RKO (cell line): ENCODE results near the gene TROAP.
A peak's percentile ranks its signal among the peaks of the same experiment; 100 is the strongest.
"Not testable (repeated sequence)": the region's sequence is repeated elsewhere in the genome, so short reads cannot be mapped to it uniquely, and the experiment has no call there.

Experiments
- DNase-seq: peaks from one replicate; pipeline ENCODE4 v3.0.0-alpha.2; 2016; ENCODE audit warnings: low spot score

Gene TROAP

DNA sequence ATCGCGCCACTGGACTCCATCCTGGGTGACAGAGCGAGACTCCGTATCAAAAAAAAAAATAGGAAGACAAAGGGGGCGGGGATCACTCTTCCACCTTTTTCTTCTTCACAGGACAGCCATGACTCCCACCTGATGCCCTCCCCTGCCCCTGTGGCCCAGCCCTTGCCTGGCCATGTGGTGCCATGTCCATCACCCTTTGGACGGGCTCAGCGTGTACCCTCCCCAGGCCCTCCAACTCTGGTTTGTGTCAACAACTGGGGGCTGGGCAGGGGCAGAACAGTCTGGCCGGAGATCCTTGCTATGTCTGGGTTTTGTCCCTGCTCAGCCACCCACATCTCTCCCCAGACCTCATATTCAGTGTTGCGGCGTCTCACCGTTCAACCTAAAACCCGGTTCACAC lies 5.8 kb downstream of the TROAP start:
- no peak for DNase-seq

- DNase-seq, result no peak
These were observed 7.1 kb downstream of the TROAP start for GRCh38 chr12:49330032-49330619.

DNA sequence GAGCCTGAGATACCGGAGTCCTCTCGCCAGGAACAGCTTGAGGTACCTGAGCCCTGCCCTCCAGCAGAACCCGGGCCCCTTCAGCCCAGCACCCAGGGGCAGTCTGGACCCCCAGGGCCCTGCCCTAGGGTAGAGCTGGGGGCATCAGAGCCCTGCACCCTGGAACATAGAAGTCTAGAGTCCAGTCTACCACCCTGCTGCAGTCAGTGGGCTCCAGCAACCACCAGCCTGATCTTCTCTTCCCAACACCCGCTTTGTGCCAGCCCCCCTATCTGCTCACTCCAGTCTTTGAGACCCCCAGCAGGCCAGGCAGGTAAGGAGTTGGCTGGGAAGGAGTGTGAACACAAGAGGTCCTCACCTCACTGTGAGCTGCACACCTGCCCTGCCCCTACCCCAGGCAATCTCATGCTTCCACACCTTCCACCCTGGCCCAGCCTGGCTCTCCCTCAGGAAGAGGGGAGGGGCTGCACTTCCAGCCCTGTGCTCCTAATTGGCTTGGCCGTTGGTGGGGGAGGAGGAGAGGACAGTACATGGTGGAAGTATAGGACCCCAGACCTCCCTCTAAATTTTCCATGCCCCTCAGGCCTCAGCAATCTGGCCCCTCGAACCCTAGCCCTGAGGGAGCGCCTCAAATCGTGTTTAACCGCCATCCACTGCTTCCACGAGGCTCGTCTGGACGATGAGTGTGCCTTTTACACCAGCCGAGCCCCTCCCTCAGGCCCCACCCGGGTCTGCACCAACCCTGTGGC lies 7.8 kb downstream of the TROAP start:
- no peak for DNase-seq

- peak; percentile 71 for DNase-seq
These were observed 8.5 kb downstream of the TROAP start for GRCh38 chr12:49331380-49332222.

DNA sequence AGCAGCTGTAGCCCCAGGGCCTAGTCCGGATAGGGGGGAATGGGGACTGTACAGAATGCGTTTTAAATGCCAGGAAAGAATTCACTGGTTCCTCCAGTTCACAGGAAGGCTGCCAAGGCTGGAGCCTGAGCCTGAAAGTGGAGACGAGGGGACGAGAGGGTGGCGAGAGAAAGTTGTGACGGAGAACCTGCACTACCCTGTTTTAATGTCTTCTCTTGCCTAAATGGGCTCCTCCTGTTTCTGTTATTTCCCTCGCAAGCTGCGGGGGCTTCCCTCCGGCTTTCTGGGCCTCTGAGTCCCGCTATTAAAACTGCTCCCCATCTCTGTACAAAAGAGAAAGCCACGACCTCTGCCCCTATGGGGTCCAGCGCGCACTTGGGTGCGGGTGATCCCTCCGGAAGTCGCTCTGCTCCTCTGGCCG lies 9.4 kb downstream of the TROAP start:
- DNase-seq, result no peak

- no peak for DNase-seq
These were observed 9.9 kb downstream of the TROAP start for GRCh38 chr12:49332891-49333371.

- not testable (repeated sequence) for DNase-seq
These were observed 10.7 kb downstream of the TROAP start for GRCh38 chr12:49333778-49334177.

- no peak for DNase-seq
These were observed 11.2 kb downstream of the TROAP start for GRCh38 chr12:49334226-49334625.

DNA sequence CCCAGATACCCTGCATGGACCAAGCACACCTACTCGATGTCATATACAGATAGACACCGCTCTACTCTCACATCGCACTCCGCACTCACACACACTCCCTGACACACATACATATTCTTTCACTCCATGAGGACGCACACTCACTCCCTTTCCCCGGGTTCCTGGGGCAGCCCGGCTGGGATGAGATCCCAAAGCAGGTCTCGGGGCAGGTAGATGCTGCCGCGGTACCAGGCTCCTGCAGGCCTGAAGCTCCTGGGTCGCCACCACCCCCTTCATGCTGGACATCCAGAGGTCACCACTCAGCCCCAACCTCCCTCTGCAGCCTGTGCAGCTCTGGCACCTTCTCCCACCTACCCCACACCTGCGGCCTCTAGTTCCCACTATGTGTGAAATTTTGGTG lies 11.6 kb downstream of the TROAP start:
- DNase-seq, result no peak

GRCh38 chr12:49335118-49335954 lies 12.3 kb downstream of the TROAP start:
- no peak for DNase-seq

GRCh38 chr12:49335955-49336644 lies 13.0 kb downstream of the TROAP start:
- no peak for DNase-seq

DNA sequence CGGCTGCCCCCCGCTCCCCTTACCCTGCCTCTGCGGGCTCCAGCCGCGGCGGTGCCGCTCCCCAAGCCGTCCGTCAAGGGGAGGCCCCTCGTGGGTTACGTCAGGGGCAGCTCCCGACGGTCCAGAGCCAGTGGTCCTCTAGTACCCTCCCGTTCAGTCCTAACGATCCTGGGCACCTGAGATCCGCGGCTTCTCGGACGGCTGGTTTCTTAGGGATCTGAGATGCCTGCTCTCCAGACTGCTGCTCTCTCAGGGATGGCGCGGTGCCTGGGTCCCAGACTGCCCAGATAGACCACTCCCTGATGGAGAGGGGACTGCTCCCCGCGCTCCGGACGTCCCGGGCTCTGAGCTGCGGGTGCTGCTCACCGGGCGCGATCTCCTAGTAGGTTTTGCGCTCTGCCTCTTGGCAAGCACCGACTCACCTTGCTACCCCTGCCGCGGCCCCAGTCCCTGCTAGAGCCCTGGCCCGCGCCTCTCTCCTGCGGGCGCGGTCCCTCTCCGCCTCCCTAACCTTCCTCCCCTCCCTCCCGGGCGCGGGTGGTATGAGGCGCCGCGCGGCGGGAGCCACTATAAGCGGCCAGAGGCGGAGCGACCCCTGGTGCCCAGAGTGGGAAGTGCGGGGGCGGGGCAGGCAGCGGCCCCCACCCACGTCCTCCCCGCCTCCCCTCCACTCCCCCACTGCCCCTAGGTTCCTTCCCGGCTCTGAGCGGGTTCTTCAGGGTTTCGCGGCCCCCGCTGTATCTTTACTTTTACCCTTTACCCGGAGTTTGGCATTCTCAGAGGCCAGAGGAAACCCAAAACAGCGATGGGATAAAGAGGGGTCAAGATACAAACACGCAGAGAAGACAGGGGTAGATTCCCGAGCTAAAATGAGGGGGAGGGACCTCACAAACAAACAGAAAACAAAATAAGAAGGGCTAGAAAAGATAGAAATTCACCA lies 13.9 kb downstream of the TROAP start, which contains the start of gene C1QL4:
TSS of gene C1QL4 (minus strand) at position 544 of the 940 bp plus-strand sequence. CDS start 711 bp downstream, outside the sequence.
- DNase-seq, result no peak

GRCh38 chr12:49338830-49339463 lies 15.9 kb downstream of the TROAP start:
- no peak for DNase-seq

DNA sequence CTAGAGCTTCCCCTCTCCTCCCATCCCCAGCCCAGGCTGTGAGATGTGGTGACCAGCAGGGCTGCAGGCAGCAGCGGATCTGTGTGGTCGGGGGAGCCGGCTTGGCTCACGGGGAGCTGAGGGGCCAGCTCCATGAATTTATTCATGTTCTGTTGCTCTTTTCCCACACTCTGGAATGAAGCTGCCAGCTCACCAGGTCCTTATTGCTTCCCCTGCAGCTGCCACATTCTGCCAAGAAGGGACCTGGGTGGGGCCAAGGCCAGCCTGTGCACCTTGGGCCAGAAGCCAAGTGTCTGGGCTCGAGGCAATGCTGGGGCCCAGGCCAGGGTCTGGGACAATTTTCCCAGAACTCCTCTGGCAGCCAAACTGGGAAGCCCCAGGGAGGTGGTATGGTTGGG lies 16.4 kb downstream of the TROAP start:
- no peak for DNase-seq

- no peak for DNase-seq
These were observed 17.2 kb downstream of the TROAP start for GRCh38 chr12:49340095-49340870.

GRCh38 chr12:49340971-49341776 lies 18.1 kb downstream of the TROAP start:
- no peak for DNase-seq

DNA sequence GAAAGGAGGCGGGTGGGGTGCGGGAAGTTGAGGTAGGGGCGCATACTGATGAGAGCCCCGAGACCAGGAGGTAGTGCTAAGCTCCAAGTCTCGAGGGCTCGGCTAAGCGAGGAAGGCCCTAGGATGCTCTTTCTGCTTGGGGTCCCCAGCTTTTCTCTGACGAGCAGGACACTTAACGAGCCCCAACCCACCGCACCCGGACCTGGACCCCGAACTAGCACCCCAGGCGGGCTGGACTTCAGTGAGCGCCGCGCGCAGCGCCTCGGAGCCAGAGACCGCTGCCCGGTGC lies 18.7 kb downstream of the TROAP start:
- no peak for DNase-seq
